GM12801 (cell line): ENCODE data around the gene TP63.

Experiments used
- CTCF ChIP-seq: IDR thresholded peaks from one replicate; pipeline ENCODE4 v1.5.1; 2011; ENCODE audit warnings: control low read depth; ENCODE audit not compliant: insufficient read length; ENCODE audit errors: extremely low read depth

Gene TP63

DNA sequence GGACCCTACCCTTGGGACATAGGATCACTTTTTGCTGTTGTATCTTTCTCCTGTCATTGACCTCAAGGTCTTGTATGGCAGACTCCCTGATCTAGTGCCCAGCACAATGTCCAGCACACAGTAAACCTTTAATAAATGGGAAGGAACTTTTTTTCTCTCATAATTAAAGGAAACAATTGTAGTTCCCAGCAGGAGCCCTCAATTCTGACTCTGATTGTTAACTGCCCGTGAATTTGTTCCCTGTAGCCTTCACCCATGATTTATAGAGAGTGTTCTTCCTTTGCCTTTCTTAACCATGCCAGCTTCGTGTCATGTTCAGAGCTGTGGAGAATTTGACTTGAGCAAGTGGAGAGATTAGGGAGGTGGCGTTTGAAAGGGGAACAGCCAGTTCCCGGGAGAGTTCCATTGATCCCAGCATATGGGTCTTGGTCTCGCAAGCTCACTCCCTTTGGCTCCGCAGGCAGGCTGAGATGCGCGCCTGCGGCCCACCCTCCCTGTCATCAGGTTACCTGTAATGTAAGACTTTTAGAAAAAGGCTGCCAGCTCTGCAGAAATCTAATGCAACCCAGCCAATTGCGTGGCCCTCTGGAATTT lies 182.6 kb downstream of the TP63 start:
- TF ChIP-seq CTCF: no peak

DNA sequence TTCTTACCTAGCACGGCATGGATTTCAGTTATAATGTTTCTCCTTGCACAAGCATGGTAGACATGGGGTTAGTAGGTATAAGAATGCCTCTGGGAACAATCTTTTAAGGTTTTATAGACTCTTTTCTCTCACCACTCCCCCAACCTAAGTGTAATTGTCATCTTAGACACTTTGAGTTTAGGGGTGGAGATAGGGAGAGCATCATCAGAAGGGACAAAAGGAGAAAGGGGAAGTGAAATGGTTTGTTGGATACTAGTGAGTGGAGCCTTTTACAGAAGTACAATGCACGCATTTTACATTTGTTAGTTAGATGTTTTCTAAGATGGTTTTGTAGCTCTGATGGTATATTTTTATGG lies 189.2 kb downstream of the TP63 start:
- no peak for TF ChIP-seq CTCF

GRCh38 chr3:189821262-189821661 lies 190.1 kb downstream of the TP63 start:
- no peak for TF ChIP-seq CTCF

DNA sequence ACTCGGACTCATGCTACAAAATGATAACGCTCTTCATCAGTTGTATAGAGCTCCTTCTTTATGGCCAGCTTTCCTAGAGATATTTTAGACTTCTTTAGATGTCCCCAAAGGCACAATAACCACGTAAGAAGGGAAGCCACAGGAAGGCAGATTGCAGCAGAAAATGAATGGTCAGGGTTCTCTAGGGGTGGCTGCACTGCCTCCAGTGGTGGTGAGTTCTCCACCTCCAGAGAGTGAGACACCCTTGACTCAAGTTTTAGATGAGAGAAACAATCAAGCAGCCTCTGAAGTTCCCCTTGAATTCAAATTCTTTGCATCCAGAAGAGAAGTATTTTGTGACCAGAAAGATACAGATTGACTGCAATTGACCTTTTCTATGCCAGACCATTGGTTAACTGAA lies 191.5 kb downstream of the TP63 start:
- TF ChIP-seq CTCF: no peak

DNA sequence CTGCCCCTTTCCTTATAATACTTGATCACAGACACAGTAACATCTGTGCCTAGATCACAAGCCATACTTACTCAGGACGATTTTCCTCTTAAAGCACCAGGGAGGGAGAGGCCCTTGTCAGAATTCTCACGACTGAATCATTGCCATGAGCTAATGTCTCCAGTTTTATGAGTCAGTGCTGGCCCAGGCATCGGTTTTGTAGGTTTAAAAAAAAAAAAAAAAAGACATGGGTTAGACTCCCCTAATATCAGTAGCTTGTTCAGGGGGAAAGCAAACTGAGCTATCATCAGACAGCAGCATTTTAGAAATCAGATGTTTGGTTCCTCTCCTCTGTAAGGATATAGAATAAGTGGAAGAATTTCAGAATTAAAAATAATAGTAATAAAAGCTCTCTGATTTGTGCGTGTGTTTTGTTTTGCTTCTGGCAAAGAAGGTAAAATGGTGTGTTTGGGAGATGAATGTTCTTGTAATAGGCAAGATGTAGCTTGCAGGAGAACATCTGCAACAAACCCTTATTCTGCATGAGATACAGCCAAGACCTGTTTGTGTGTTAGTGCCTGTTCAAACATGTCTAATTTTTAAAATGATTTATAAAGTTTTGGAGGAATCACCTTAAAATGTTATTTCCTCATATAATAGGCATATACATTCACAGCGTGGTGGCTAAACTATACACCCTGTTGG lies 193.6 kb downstream of the TP63 start:
- no peak for TF ChIP-seq CTCF

- no peak for TF ChIP-seq CTCF
Observed at GRCh38 chr3:189826566-189826965, 195.4 kb downstream of the TP63 start.

DNA sequence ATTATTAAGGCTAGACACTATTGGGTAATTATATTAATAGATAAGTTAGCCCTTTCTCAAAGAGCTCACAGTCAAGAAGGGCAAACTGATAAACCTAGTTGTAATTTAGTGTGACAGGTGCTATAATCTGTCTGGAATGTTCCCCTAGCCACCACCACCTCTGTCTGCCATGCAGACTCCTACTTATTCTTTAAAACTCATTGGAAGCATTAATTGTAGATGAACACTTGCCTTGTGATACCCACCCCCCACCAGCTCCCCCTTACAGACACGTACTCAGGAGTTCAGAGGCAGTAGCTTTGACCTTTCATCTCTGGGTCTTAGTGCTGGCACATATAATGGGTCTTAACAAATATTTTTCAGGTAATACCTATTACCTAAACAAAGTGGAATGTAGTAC lies 195.9 kb downstream of the TP63 start:
- no peak for TF ChIP-seq CTCF
